Gastroesophageal sphincter (tissue), 3 donors: ENCODE results near the gene WLS.

Experiments
- EP300 ChIP-seq: sonication (generic); formaldehyde crosslinking; IDR thresholded peaks from one replicate; pipeline ENCODE4 v1.6.1; 2017; ENCODE audit warnings: antibody characterized with exemption, mild to moderate bottlenecking
- POLR2AphosphoS5 ChIP-seq: sonication (generic); formaldehyde crosslinking; IDR thresholded peaks from one replicate; pipeline ENCODE4 v1.6.1; 2017; ENCODE audit warnings: antibody characterized with exemption
- TF ChIP-seq, protein P1 (sequence below), 4 experiments: fragments of 200-600 bp in 2 of 4; fragments of 450-650 bp in 2 of 4; sonication (generic) in 1 of 4; IDR thresholded peaks; one replicate each; pipeline ENCODE4 v1.5.1; 2017 to 2019; ENCODE audit warnings: antibody characterized with exemption in 4 of 4, mild to moderate bottlenecking in 2 of 4, moderate library complexity in 2 of 4

- no peak for TF ChIP-seq EP300
- TF ChIP-seq, protein P1, sequence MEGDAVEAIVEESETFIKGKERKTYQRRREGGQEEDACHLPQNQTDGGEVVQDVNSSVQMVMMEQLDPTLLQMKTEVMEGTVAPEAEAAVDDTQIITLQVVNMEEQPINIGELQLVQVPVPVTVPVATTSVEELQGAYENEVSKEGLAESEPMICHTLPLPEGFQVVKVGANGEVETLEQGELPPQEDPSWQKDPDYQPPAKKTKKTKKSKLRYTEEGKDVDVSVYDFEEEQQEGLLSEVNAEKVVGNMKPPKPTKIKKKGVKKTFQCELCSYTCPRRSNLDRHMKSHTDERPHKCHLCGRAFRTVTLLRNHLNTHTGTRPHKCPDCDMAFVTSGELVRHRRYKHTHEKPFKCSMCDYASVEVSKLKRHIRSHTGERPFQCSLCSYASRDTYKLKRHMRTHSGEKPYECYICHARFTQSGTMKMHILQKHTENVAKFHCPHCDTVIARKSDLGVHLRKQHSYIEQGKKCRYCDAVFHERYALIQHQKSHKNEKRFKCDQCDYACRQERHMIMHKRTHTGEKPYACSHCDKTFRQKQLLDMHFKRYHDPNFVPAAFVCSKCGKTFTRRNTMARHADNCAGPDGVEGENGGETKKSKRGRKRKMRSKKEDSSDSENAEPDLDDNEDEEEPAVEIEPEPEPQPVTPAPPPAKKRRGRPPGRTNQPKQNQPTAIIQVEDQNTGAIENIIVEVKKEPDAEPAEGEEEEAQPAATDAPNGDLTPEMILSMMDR (IDR thresholded peaks at IDR 0.05): no peak
- no peak for TF ChIP-seq POLR2AphosphoS5
Observed at GRCh38 chr1:68271596-68271995, 39.3 kb upstream of the WLS start.
